ENCODE measurements around the gene BACE2. TPM values are rescaled to one million over a fixed set of nuclear protein-coding genes. Genes with fewer than 3 reads are reported as not detected.

The BACE2 gene
- total and polyA plus RNA-seq, 2 of the 4 experiments (the other 2 are of a cell fraction), result 17.0 to 35.5 TPM

- dilution Hi-C loops (cut with HindIII; ENCODE audit: low sequenced_read_pairs, unreplicated experiment), result no loop called here
- no peaks in the 10 kb centered on the region for H3K4me1 ChIP-seq (ENCODE audit: control insufficient read depth, insufficient read depth, low read length)
Measured at GRCh38 chr21:41156142-41156541, 11.8 kb upstream of the BACE2 start.

More at GRCh38 chr21:41156142-41156541, 11.8 kb upstream of the BACE2 start:
- no peaks in the 10 kb centered on the region; the same call in 1 of the 2 replicates for H3K9me3 ChIP-seq (ENCODE audit: control insufficient read depth, insufficient read depth, low read length)
- H3K18ac ChIP-seq (ENCODE audit: low read depth, low read length), result no peak overlapping the region
- intact Hi-C loops (cut with micrococcal nuclease), result no loop called here
- no peak overlapping the region for H3K23ac ChIP-seq (ENCODE audit: low read depth, low read length)
- TF ChIP-seq CEBPB (IDR thresholded peaks at IDR 0.05; ENCODE audit: low read depth, low read length) (no peak), CTCF (conservative IDR thresholded peaks at IDR 0.05; ENCODE audit: low read depth, low read length) (no peak), SMC3 (IDR thresholded peaks at IDR 0.05; ENCODE audit: low read depth, low read length) (no peak), BHLHE40 (IDR thresholded peaks at IDR 0.05; ENCODE audit: low read depth, low read length) (no peak), MAFK (IDR thresholded peaks at IDR 0.05; ENCODE audit: low read depth, low read length) (no peak)
- no peak overlapping the region for H4K91ac ChIP-seq (ENCODE audit: insufficient read depth, low read depth, low read length)
- ATAC-seq (ENCODE audit: low read depth) (no peak), DNase-seq (no peak)
- in situ Hi-C loops (cut with MboI; ENCODE audit: low sequenced_read_pairs), result loop anchor here (25.0 kb wide), 1 partner anchor 381 kb away; no protein-coding TSS in a partner anchor
- no peak overlapping the region for H4K5ac ChIP-seq (ENCODE audit: low read depth, low read length)
- no peak overlapping the region for H4K8ac ChIP-seq (ENCODE audit: low read depth in 2 of 2, low read length in 2 of 2)
- no peak overlapping the region for H3K4me3 ChIP-seq (ENCODE audit: insufficient read depth, low read depth, low read length)
- peaks cover 5% of the 10 kb centered on the region; the same call in 1 of the 2 replicates for H3K27me3 ChIP-seq (ENCODE audit: control insufficient read depth, insufficient read depth, low read length)
- H3K36me3 ChIP-seq (ENCODE audit: control insufficient read depth, insufficient read depth, low read length), result no peaks in the 10 kb centered on the region
- H2AK5ac ChIP-seq (ENCODE audit: low read depth, low read length), result no peak overlapping the region
- no CpG with 5 or more reads among the region's 5 CpGs for WGBS, 2 experiments (ENCODE audit: extremely low coverage in 2 of 2, insufficient read length in 1 of 2)
- H3K4me2 ChIP-seq (ENCODE audit: low read depth, low read length), result no peak overlapping the region
- H2BK120ac ChIP-seq (ENCODE audit: low read depth, low read length), result no peak overlapping the region
- no peak overlapping the region for H3K9ac ChIP-seq (ENCODE audit: low read depth, low read length)
- no peak overlapping the region for H2BK20ac ChIP-seq (ENCODE audit: low read depth, low read length)
- H3K79me1 ChIP-seq (ENCODE audit: low read depth in 1 of 2, low read length in 2 of 2), result no peaks in the 10 kb centered on the region
- ChIA-PET POLR2A (ENCODE audit: unreplicated experiment) (no interaction called here), CTCF (interaction anchor here (1.1 kb wide), 1 partner anchor 9 kb away, joined by 3 read pairs; no protein-coding TSS in a partner anchor)
- H2BK5ac ChIP-seq (ENCODE audit: low read depth, low read length, poor library complexity, severe bottlenecking), result no peak overlapping the region
- no peak overlapping the region for H2AFZ ChIP-seq (replicated peaks; ENCODE audit: low read length, poor library complexity)
- no peak overlapping the region for H3K27ac ChIP-seq (ENCODE audit: insufficient read depth, low read length)
- no peak overlapping the region for H3K56ac ChIP-seq (ENCODE audit: extremely low read depth, insufficient read depth, low read length)
- no peaks in the 10 kb centered on the region for H4K20me1 ChIP-seq (ENCODE audit: insufficient read depth, low read length)
- no peak overlapping the region for H3K14ac ChIP-seq (replicated peaks; ENCODE audit: low read depth, low read length)
- BruUV-seq (replicated peaks), result no TSS peak
- H3K9me1 ChIP-seq (ENCODE audit: insufficient read depth, low read length), result no peaks in the 10 kb centered on the region; the same call in 1 of the 2 replicates
- no peak overlapping the region for H3K4ac ChIP-seq (ENCODE audit: low read depth, low read length)
- no peak overlapping the region for H2AK9ac ChIP-seq (replicated peaks; ENCODE audit: low read depth, low read length, poor library complexity)
- no peak overlapping the region for H2BK15ac ChIP-seq (ENCODE audit: low read depth, low read length)

Data from IMR-90 (cell line).